ENCODE data around the gene TBC1D14. TPM values are rescaled to one million over a fixed set of nuclear protein-coding genes. Genes with fewer than 3 reads are reported as not detected.

Gene TBC1D14
- total and polyA plus RNA-seq, 2 of the 8 experiments (the other 6 are each of a cell fraction or from before 2014, with no cell fraction given), result 45.6 to 48.2 TPM

DNA sequence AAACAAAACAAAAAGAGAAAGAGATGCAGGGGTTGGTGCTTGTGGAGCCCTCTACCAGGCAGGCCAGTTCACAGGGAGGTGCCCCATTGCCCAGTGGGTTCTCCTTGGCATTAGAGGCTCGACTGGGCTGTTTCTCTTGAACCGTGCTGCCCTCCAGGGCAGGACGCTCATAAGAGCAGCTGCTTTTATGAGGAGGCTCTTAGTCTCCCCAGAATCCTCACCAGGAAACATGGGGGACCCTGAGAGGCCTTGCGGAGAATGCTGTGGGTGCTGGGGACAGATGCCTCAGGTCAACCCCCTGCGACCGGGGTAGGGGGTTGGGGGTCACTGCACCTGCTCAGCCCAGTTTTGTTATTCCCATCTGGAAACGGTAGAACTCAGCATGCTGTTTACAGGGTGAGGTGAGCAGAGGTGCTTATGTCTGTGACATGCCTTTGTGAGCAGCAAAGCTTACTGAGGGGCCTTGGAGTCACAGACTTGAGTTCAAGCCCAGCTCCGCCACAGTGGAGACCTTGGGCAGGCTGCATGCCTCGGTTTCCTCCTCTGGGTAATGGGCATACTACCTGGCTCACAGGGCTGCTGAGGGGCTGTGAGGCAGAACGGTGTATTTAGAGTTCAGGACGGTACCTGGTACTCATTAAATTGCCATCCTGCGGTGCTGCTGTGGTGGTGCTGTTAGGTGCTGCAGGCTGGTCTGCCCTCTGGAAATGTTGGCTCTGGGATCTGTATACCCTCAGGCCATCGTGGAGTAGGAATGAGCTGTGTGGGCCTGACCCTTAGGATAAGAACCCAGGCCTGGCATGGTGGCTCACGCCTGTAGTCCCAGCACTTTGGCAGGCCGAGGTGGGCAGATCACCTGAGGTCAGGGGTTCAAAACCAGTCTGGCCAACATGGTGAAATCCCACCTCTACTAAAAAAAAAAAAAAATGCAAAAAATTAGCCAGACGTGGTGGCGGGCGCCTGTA, 5.7 kb downstream of the TBC1D14 start:
- Histone ChIP-seq H3K27ac (ENCODE audit: low read depth, low read length) (no peak overlapping the region), H4K20me1 (replicated peaks in 1 of 2; ENCODE audit: control insufficient read depth in 1 of 2, insufficient read depth in 2 of 2, low read length in 2 of 2) (peaks cover 14 to 33% of the 10 kb centered on the region in 2 experiments)

More for the DNA sequence above, 5.7 kb downstream of the TBC1D14 start:
- FAIRE-seq (no peak), DNase-seq (ENCODE audit: low read depth in 1 of 2, low spot score in 2 of 2) (no peak)
- Histone ChIP-seq H3K4me3 (ENCODE audit: extremely low read depth in 1 of 4, insufficient read depth in 2 of 4, low read depth in 3 of 4, low read length in 4 of 4) (no peak overlapping the region), H3K9me3 (ENCODE audit: insufficient read depth in 2 of 2, low read depth in 1 of 2, low read length in 1 of 2) (no peaks in the 10 kb centered on the region), H2AK5ac (ENCODE audit: low read depth, low read length) (no peak overlapping the region), H3K36me3 (ENCODE audit: control insufficient read depth in 2 of 4, insufficient read depth in 4 of 4, low read length in 3 of 4) (no peaks in the 10 kb centered on the region), H3K23me2 (ENCODE audit: low read depth, low read length) (peaks cover under 1% of the 10 kb centered on the region), H3K79me2 (ENCODE audit: control insufficient read depth in 1 of 2, insufficient read depth in 2 of 2, low read length in 2 of 2) (peaks cover 0 to 71% of the 10 kb centered on the region in 2 experiments; a peak in 2 of 4 replicates), H2BK120ac (replicated peaks; ENCODE audit: low read depth, low read length) (no peak overlapping the region), H3K14ac (ENCODE audit: insufficient read length) (no peak overlapping the region), H3K4me1 (replicated peaks in 1 of 4; ENCODE audit: control insufficient read depth in 3 of 4, insufficient read depth in 4 of 4, low read length in 3 of 4) (peaks cover 3 to 33% (median 15%) of the 10 kb centered on the region in 4 experiments), H3K4me2 (ENCODE audit: insufficient read depth in 1 of 2, low read depth in 2 of 2, low read length in 2 of 2) (no peak overlapping the region), H4K5ac (ENCODE audit: insufficient read length, low read depth, low read length) (no peak overlapping the region), H2AFZ (ENCODE audit: low read length) (no peak overlapping the region), H2BK12ac (ENCODE audit: low read depth, low read length) (0 out of 2 replicates have a peak overlapping the region, but pooled peaks have one; percentile 39), H2BK5ac (ENCODE audit: low read depth, low read length) (peak overlapping the region; percentile 49; the same call in 1 of the 2 replicates), H3K18ac (ENCODE audit: extremely low read depth, low read length) (no peak overlapping the region), H4K91ac (replicated peaks; ENCODE audit: insufficient read length, low read length) (no peak overlapping the region), H3K79me1 (ENCODE audit: low read depth, low read length) (peaks cover 18% of the 10 kb centered on the region), H3K56ac (replicated peaks; ENCODE audit: insufficient read length, low read depth, low read length) (no peak overlapping the region), H4K8ac (ENCODE audit: extremely low read depth, insufficient read depth, low read length) (no peak overlapping the region), H2BK15ac (ENCODE audit: low read length) (no peak overlapping the region), H3K4ac (replicated peaks; ENCODE audit: insufficient read length, low read depth, low read length) (no peak overlapping the region), H3K9ac (replicated peaks in 1 of 4; ENCODE audit: extremely low read depth in 1 of 4, low read depth in 3 of 4, low read length in 3 of 4) (no peak overlapping the region), H3K27me3 (replicated peaks in 1 of 4; ENCODE audit: control insufficient read depth in 3 of 4, extremely low read depth in 1 of 4, insufficient read depth in 3 of 4, low read length in 3 of 4) (peaks cover 0 to 9% (median 3%) of the 10 kb centered on the region in 4 experiments; a peak in 4 of 7 replicates), H2BK20ac (ENCODE audit: low read length) (no peak overlapping the region), H3K23ac (ENCODE audit: insufficient read length) (no peak overlapping the region)
- POLR2A ChIA-PET (ENCODE audit: partially characterized antibody), result interaction anchor here (0.6 to 2.0 kb wide), 4 partner anchors 57 to 153 kb away, joined by 3 to 7 read pairs (median 6); partner anchors contain the start of gene GRPEL1
- no peak for TF ChIP-seq CBX8 (IDR thresholded peaks at IDR 0.05; ENCODE audit: borderline replicate concordance, low read depth, low read length)
- no peak for TF ChIP-seq SUZ12 (IDR thresholded peaks at IDR 0.05; ENCODE audit: low read length)
- no peak for TF ChIP-seq TCF12 (IDR thresholded peaks at IDR 0.05; ENCODE audit: low read depth, low read length)
- TF ChIP-seq EP300 (IDR thresholded peaks at IDR 0.05; ENCODE audit: borderline replicate concordance in 1 of 2, low read depth in 2 of 2, low read length in 2 of 2), result no peak
- TF ChIP-seq EGR1 (IDR thresholded peaks at IDR 0.05; ENCODE audit: borderline replicate concordance, low read depth, low read length), result no peak
- WGBS, 2 experiments (ENCODE audit: extremely low coverage in 1 of 2, insufficient coverage in 1 of 2, insufficient read length in 1 of 2, insufficient replicate concordance in 2 of 2, low coverage in 1 of 2, low lambda C conversion rate in 2 of 2, missing lambda C conversion rate in 1 of 2), result 90% methylated on average over 14 of the region's 18 CpGs; no CpG with 5 or more reads in 1 of the 2 experiments
- CTCF ChIA-PET (ENCODE audit: partially characterized antibody), result interaction anchor here (0.6 to 9.7 kb wide), 10 partner anchors 8 to 681 kb away, joined by 3 to 56 read pairs (median 4); no protein-coding TSS in a partner anchor
